H1 (cell line): ENCODE measurements around the gene SLCO4A1. TPM values are rescaled to one million over a fixed set of nuclear protein-coding genes. Genes with fewer than 3 reads are reported as not detected.
A peak's percentile ranks its signal among the peaks of the same experiment; 100 is the strongest.

Experiments used
- CTCF ChIA-PET: fragments of 300-600 bp; sonication (Branson Sonifier 250); formaldehyde crosslinking; loops from one replicate; lab custom pipeline; 2021; ENCODE audit not compliant: partially characterized antibody; lab: Charles Lee
- POLR2A ChIA-PET: fragments of 300-600 bp; sonication (Branson Sonifier 250); formaldehyde crosslinking; loops from one replicate; lab custom pipeline; 2021; ENCODE audit warnings: inconsistent platforms; ENCODE audit not compliant: partially characterized antibody; lab: Charles Lee
- DNase-seq, 2 experiments: peaks; one replicate each; pipeline versions ENCODE4 v3.0.0 to v3.0.0-alpha.2; 2010 to 2022; ENCODE audit warnings: low spot score in 2 of 2, low read depth in 1 of 2, mixed read lengths in 1 of 2
- FAIRE-seq: peaks from 2 replicates; lab custom pipeline; 2011; peaks lifted over from hg19 to GRCh38; lab: Jason Lieb, UNC
- H2AFZ ChIP-seq: 2 replicates; pipeline ENCODE4 v1.8.1; 2012; ENCODE audit warnings: low read length, inconsistent platforms
- H2AK5ac ChIP-seq: 2 replicates; pipeline ENCODE4 v1.6.1; 2013; ENCODE audit warnings: low read depth, low read length
- H2BK120ac ChIP-seq: replicated peaks from 2 replicates; pipeline ENCODE3; 2013; ENCODE audit warnings: low read depth, low read length, inconsistent platforms
- H2BK12ac ChIP-seq: 2 replicates; pipeline ENCODE4 v1.6.1; 2013; ENCODE audit warnings: low read depth, low read length
- H2BK15ac ChIP-seq: 2 replicates; pipeline ENCODE4 v1.6.1; 2013; ENCODE audit warnings: low read length
- H2BK20ac ChIP-seq: 2 replicates; pipeline ENCODE4 v1.6.1; 2013; ENCODE audit warnings: low read length
- H2BK5ac ChIP-seq: 2 replicates; pipeline ENCODE4 v1.6.1; 2013; ENCODE audit warnings: low read depth, low read length
- H3K14ac ChIP-seq: 2 replicates; pipeline ENCODE4 v1.6.1; 2013; ENCODE audit warnings: inconsistent platforms; ENCODE audit not compliant: insufficient read length
- H3K18ac ChIP-seq: 2 replicates; pipeline ENCODE4 v1.6.1; 2013; ENCODE audit warnings: low read length; ENCODE audit errors: extremely low read depth
- H3K23ac ChIP-seq: 2 replicates; pipeline ENCODE4 v1.6.1; 2013; ENCODE audit warnings: inconsistent platforms; ENCODE audit not compliant: insufficient read length
- H3K23me2 ChIP-seq: 2 replicates; pipeline ENCODE4 v1.6.1; 2013; ENCODE audit warnings: low read depth, low read length
- H3K27ac ChIP-seq: 2 replicates; pipeline ENCODE4 v1.6.1; 2011; ENCODE audit warnings: low read depth, low read length, inconsistent platforms
- H3K27me3 ChIP-seq, 4 experiments: replicated peaks in 1 of 4; 1 replicate in 1 of 4; 2 replicates in 3 of 4; pipeline versions ENCODE4 v1.6.1 to v1.8.1; 2011 to 2013; ENCODE audit warnings: low read length in 3 of 4, mild to moderate bottlenecking in 3 of 4, inconsistent platforms in 2 of 4, mixed read lengths in 2 of 4, moderate library complexity in 1 of 4; ENCODE audit not compliant: control insufficient read depth in 3 of 4, insufficient read depth in 3 of 4; ENCODE audit errors: extremely low read depth in 1 of 4
- H3K36me3 ChIP-seq, 4 experiments: 2 replicates each; pipeline versions ENCODE4 v1.6.1 to v1.8.1; 2011 to 2013; ENCODE audit warnings: mild to moderate bottlenecking in 4 of 4, low read length in 3 of 4, moderate library complexity in 2 of 4, control low read depth in 1 of 4, inconsistent platforms in 1 of 4; ENCODE audit not compliant: insufficient read depth in 4 of 4, control insufficient read depth in 2 of 4
- H3K4ac ChIP-seq: replicated peaks from 2 replicates; pipeline ENCODE3; 2013; ENCODE audit warnings: low read length, low read depth, mixed read lengths, inconsistent platforms; ENCODE audit not compliant: insufficient read length
- H3K4me1 ChIP-seq, 4 experiments: replicated peaks in 1 of 4; 1 replicate in 1 of 4; 2 replicates in 3 of 4; pipeline versions ENCODE4 v1.6.1 to v1.8.1; 2011 to 2013; ENCODE audit warnings: low read length in 3 of 4, inconsistent platforms in 2 of 4, mixed read lengths in 1 of 4; ENCODE audit not compliant: insufficient read depth in 4 of 4, control insufficient read depth in 3 of 4
- H3K4me2 ChIP-seq, 2 experiments: 2 replicates each; pipeline versions ENCODE4 v1.6.1 to v1.8.1; 2011 to 2013; ENCODE audit warnings: low read depth in 2 of 2, low read length in 2 of 2, control low read depth in 1 of 2, inconsistent platforms in 1 of 2, mild to moderate bottlenecking in 1 of 2; ENCODE audit not compliant: insufficient read depth in 1 of 2
- H3K4me3 ChIP-seq, 4 experiments: fragments of 200-600, 300-600 bp in 1 of 4; sonication (generic), shearing (Covaris generic), sonication (Bioruptor Twin) in 1 of 4; 2 replicates each; pipeline versions ENCODE4 v1.5.1 to v1.8.1; 2011 to 2016; ENCODE audit warnings: low read length in 4 of 4, low read depth in 3 of 4, control low read depth in 2 of 4, inconsistent platforms in 2 of 4, mild to moderate bottlenecking in 2 of 4, mixed read lengths in 1 of 4, moderate library complexity in 1 of 4; ENCODE audit not compliant: insufficient read depth in 2 of 4; ENCODE audit errors: extremely low read depth in 1 of 4
- H3K56ac ChIP-seq: replicated peaks from 2 replicates; pipeline ENCODE3; 2013; ENCODE audit warnings: low read depth, mild to moderate bottlenecking, mixed read lengths, low read length, inconsistent platforms; ENCODE audit not compliant: insufficient read length
- H3K79me1 ChIP-seq: 2 replicates; pipeline ENCODE4 v1.6.1; 2013; ENCODE audit warnings: low read depth, low read length, control low read depth
- H3K79me2 ChIP-seq, 2 experiments: 2 replicates each; pipeline versions ENCODE4 v1.6.1 to v1.8.1; 2012 to 2013; ENCODE audit warnings: low read length in 2 of 2, mild to moderate bottlenecking in 2 of 2, inconsistent platforms in 1 of 2; ENCODE audit not compliant: insufficient read depth in 2 of 2, control insufficient read depth in 1 of 2
- H3K9ac ChIP-seq, 4 experiments: replicated peaks in 1 of 4; 1 replicate in 1 of 4; 2 replicates in 3 of 4; pipeline versions ENCODE4 v1.6.1 to v1.8.1; 2011 to 2013; ENCODE audit warnings: low read depth in 3 of 4, low read length in 3 of 4, control low read depth in 2 of 4, mild to moderate bottlenecking in 2 of 4, moderate library complexity in 2 of 4, inconsistent platforms in 1 of 4; ENCODE audit errors: extremely low read depth in 1 of 4
- H3K9me3 ChIP-seq, 2 experiments: 2 replicates each; pipeline versions ENCODE4 v1.6.1 to v1.8.1; 2012 to 2013; ENCODE audit warnings: mild to moderate bottlenecking in 2 of 2, moderate library complexity in 2 of 2, control low read depth in 1 of 2, inconsistent platforms in 1 of 2, low read depth in 1 of 2, low read length in 1 of 2, mixed read lengths in 1 of 2; ENCODE audit not compliant: insufficient read depth in 2 of 2
- H4K20me1 ChIP-seq, 2 experiments: replicated peaks in 1 of 2; 2 replicates each; pipeline versions ENCODE3 to v1.8.1; 2011 to 2013; ENCODE audit warnings: inconsistent platforms in 2 of 2, low read length in 2 of 2, mild to moderate bottlenecking in 1 of 2; ENCODE audit not compliant: insufficient read depth in 2 of 2, control insufficient read depth in 1 of 2
- H4K5ac ChIP-seq: 2 replicates; pipeline ENCODE4 v1.6.1; 2013; ENCODE audit warnings: low read length, low read depth, mixed read lengths, inconsistent platforms; ENCODE audit not compliant: insufficient read length
- H4K8ac ChIP-seq: 2 replicates; pipeline ENCODE4 v1.8.0; 2013; ENCODE audit warnings: mild to moderate bottlenecking, moderate library complexity, low read length, inconsistent platforms; ENCODE audit not compliant: insufficient read depth; ENCODE audit errors: extremely low read depth
- H4K91ac ChIP-seq: replicated peaks from 2 replicates; pipeline ENCODE3; 2013; ENCODE audit warnings: low read length, mixed read lengths, inconsistent platforms; ENCODE audit not compliant: insufficient read length
- WGBS, 2 experiments: shearing (Covaris generic) in 1 of 2; methylation state at CpG; one replicate each; pipeline versions ENCODE4 v1.1.6 to v1.1.7; 2013 to 2015; ENCODE audit warnings: low lambda C conversion rate in 2 of 2, mixed read lengths in 2 of 2, inconsistent platforms in 1 of 2, low coverage in 1 of 2, missing lambda C conversion rate in 1 of 2; ENCODE audit not compliant: insufficient replicate concordance in 2 of 2, insufficient coverage in 1 of 2, insufficient read length in 1 of 2; ENCODE audit errors: extremely low coverage in 1 of 2, missing lambda C conversion rate in 1 of 2; 5-methylcytosine and 5-hydroxymethylcytosine counted together
- polyA plus RNA-seq, 7 experiments: library from polyadenylated mRNA; depleted of rRNA in 3 of 7; stranded (reverse) in 5 of 7; unstranded in 2 of 7; fragments of >200 nt in 5 of 7; fragments of 200-250 nt in 2 of 7; gene quantifications; 1 replicate in 5 of 7; 2 replicates in 1 of 7; 4 replicates in 1 of 7; pipeline versions ENCODE4 v1.2.1 to v1.2.3, GENCODE V29; 2011 to 2013; ENCODE audit warnings: missing spikeins in 2 of 7, mixed read lengths in 2 of 7
- total RNA-seq: library from RNA; stranded (reverse); fragmentation: NEBNext Ultra II Directional; extraction: Animal tissue kit (Norgen Biotek cat#: 25700); gene quantifications from 2 replicates; pipeline ENCODE4 v1.2.1, GENCODE V29; 2021

Gene SLCO4A1
- total and polyA plus RNA-seq, 2 of the 8 experiments (the other 6 are each of a cell fraction or from before 2014, with no cell fraction given) = 10.5 to 18.5 TPM

GRCh38 chr20:62601172-62601571 is 41.1 kb upstream of the SLCO4A1 start:
- H3K14ac ChIP-seq = no peak overlapping the region
- no peak overlapping the region for H3K27ac ChIP-seq
- H3K18ac ChIP-seq = no peak overlapping the region
- H3K56ac ChIP-seq = no peak overlapping the region
- ChIA-PET POLR2A (interaction anchor here (1.0 kb wide), 1 partner anchor 9 kb away, joined by 3 read pairs; no protein-coding TSS in a partner anchor), CTCF (interaction anchor here (0.7 to 2.5 kb wide), 4 partner anchors 12 to 200 kb away, joined by 3 to 10 read pairs (median 3); no protein-coding TSS in a partner anchor)
- no peak overlapping the region for H2BK20ac ChIP-seq
- FAIRE-seq (no peak), DNase-seq (no peak)
- no peak overlapping the region for H3K4me2 ChIP-seq
- H2AK5ac ChIP-seq = no peak overlapping the region
- H3K79me1 ChIP-seq = no peaks in the 10 kb centered on the region
- H3K23ac ChIP-seq = no peak overlapping the region
- H3K23me2 ChIP-seq = no peaks in the 10 kb centered on the region
- H2BK5ac ChIP-seq = no peak overlapping the region
- no peaks in the 10 kb centered on the region for H3K79me2 ChIP-seq
- peak overlapping the region; percentile 33; the same call in 1 of the 2 replicates for H2BK12ac ChIP-seq
- no peaks in the 10 kb centered on the region for H4K20me1 ChIP-seq
- H3K9me3 ChIP-seq = no peaks in the 10 kb centered on the region
- H2BK15ac ChIP-seq = no peak overlapping the region
- H4K5ac ChIP-seq = no peak overlapping the region
- no peak overlapping the region for H3K4me3 ChIP-seq
- no peak overlapping the region for H2BK120ac ChIP-seq
- H3K36me3 ChIP-seq = no peaks in the 10 kb centered on the region
- H4K8ac ChIP-seq = no peak overlapping the region
- H3K4ac ChIP-seq = no peak overlapping the region
- H4K91ac ChIP-seq = no peak overlapping the region
- H3K4me1 ChIP-seq = peaks cover 3 to 13% (median 9%) of the 10 kb centered on the region in 4 experiments
- H3K9ac ChIP-seq = no peak overlapping the region
- no peak overlapping the region for H2AFZ ChIP-seq
- no peaks in the 10 kb centered on the region; a peak in 1 of 7 replicates for H3K27me3 ChIP-seq
- WGBS, 2 experiments = 94% methylated on average over 6 of the region's 6 CpGs; no CpG with 5 or more reads in 1 of the 2 experiments
